Smooth muscle cell (in vitro differentiated cells): ENCODE data around the gene SETBP1. TPM values are rescaled to one million over a fixed set of nuclear protein-coding genes. Genes with fewer than 3 reads are reported as not detected.

Experiments
- DNase-seq: peaks from one replicate; lab custom pipeline; 2025; ENCODE audit not compliant: unreplicated experiment; lab: John Stamatoyannopoulos, UW
- H2AFZ ChIP-seq: fragments of 200-600 bp; sonication (generic); 2 replicates; pipeline ENCODE4 v1.6.0; 2016; ENCODE audit warnings: antibody characterized with exemption, low read depth, mild to moderate bottlenecking
- H3F3A ChIP-seq: fragments of 200-600 bp; sonication (generic); 2 replicates; pipeline ENCODE4 v1.6.0; 2017; ENCODE audit warnings: antibody characterized with exemption, low read depth
- H3K27ac ChIP-seq: fragments of 200-600 bp; sonication (generic); 2 replicates; pipeline ENCODE4 v1.5.1; 2016; ENCODE audit warnings: low read depth, mild to moderate bottlenecking
- H3K27me3 ChIP-seq: fragments of 200-600 bp; sonication (generic); 2 replicates; pipeline ENCODE4 v1.6.1; 2016; ENCODE audit warnings: low read depth, mild to moderate bottlenecking
- H3K36me3 ChIP-seq: fragments of 200-600 bp; sonication (generic); 2 replicates; pipeline ENCODE4 v1.5.1; 2016; ENCODE audit warnings: low read depth
- H3K4me1 ChIP-seq: fragments of 200-600 bp; sonication (generic); 2 replicates; pipeline ENCODE4 v1.5.1; 2016; ENCODE audit warnings: low read depth
- H3K4me2 ChIP-seq: fragments of 200-600 bp; sonication (generic); 2 replicates; pipeline ENCODE4 v1.6.0; 2016; ENCODE audit warnings: mild to moderate bottlenecking
- H3K4me3 ChIP-seq: fragments of 200-600 bp; sonication (generic); 2 replicates; pipeline ENCODE4 v1.5.1; 2016; ENCODE audit warnings: mild to moderate bottlenecking
- H3K79me2 ChIP-seq: fragments of 200-600 bp; sonication (generic); 2 replicates; pipeline ENCODE4 v1.6.0; 2016; ENCODE audit warnings: low read depth, mild to moderate bottlenecking
- H3K9ac ChIP-seq: fragments of 200-600 bp; sonication (generic); 2 replicates; pipeline ENCODE4 v1.6.0; 2016; ENCODE audit warnings: low read depth
- H3K9me3 ChIP-seq: fragments of 200-600 bp; sonication (generic); replicated peaks from 2 replicates; pipeline ENCODE4 v1.5.1; 2016; ENCODE audit warnings: low read depth
- H4K20me1 ChIP-seq: fragments of 200-600 bp; sonication (generic); 2 replicates; pipeline ENCODE4 v1.6.0; 2016; ENCODE audit warnings: low read depth
- WGBS: methylation state at CpG from one replicate; pipeline ENCODE4 v1.1.7; 2016; ENCODE audit warnings: low lambda C conversion rate; 5-methylcytosine and 5-hydroxymethylcytosine counted together
- polyA plus RNA-seq: library from polyadenylated mRNA; unstranded; fragments of >200 nt; fragmentation: Nextera tagmentation; extraction: Ambion mirVana; gene quantifications from 2 replicates; pipeline ENCODE4 v1.2.1, GENCODE V29; 2016
- total RNA-seq: library from RNA; depleted of rRNA; stranded (reverse); fragments of >200 nt; gene quantifications from 2 replicates; pipeline ENCODE4 v1.2.3, GENCODE V29; 2014
- TF ChIP-seq, protein P1 (sequence below): fragments of 200-600 bp; sonication (generic); IDR thresholded peaks from 2 replicates; pipeline ENCODE4 v1.5.1; 2017; ENCODE audit warnings: borderline replicate concordance, mild to moderate bottlenecking, antibody characterized with exemption; ENCODE audit not compliant: insufficient read depth, poor library complexity, severe bottlenecking

SETBP1 gene
- total and polyA plus RNA-seq, 2 experiments from 2014 or later: 6.1 to 17.7 TPM

DNA sequence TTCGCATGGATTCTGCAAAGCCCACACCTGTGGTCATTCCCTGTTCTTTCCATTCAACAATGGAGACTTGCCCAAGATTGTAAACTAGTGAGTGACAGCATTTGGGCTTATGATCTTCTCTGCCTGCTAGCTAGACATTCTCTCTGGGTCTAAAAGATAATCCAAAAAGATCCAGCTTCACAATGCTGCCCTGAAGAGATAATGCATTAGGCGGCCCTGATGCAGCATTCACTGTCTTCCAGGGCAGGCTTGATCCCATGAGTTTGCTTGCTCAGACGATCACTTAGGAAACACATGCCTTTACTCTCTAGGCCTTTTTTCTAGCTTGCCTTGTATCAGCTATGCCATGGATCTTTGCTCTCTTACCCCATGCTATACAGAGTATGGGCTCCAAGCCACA is 196.1 kb downstream of the SETBP1 start:
- Histone ChIP-seq H4K20me1 (no peaks in the 10 kb centered on the region), H3K27ac (no peak overlapping the region), H3K4me1 (no peaks in the 10 kb centered on the region), H3K36me3 (no peaks in the 10 kb centered on the region), H3K27me3 (no peaks in the 10 kb centered on the region), H3K9me3 (no peaks in the 10 kb centered on the region), H3F3A (no peaks in the 10 kb centered on the region), H3K79me2 (no peaks in the 10 kb centered on the region), H3K4me2 (no peak overlapping the region), H2AFZ (no peak overlapping the region), H3K4me3 (no peak overlapping the region), H3K9ac (no peak overlapping the region)
- 84% methylated on average over 3 of the region's 3 CpGs for WGBS
- TF ChIP-seq, protein P1, sequence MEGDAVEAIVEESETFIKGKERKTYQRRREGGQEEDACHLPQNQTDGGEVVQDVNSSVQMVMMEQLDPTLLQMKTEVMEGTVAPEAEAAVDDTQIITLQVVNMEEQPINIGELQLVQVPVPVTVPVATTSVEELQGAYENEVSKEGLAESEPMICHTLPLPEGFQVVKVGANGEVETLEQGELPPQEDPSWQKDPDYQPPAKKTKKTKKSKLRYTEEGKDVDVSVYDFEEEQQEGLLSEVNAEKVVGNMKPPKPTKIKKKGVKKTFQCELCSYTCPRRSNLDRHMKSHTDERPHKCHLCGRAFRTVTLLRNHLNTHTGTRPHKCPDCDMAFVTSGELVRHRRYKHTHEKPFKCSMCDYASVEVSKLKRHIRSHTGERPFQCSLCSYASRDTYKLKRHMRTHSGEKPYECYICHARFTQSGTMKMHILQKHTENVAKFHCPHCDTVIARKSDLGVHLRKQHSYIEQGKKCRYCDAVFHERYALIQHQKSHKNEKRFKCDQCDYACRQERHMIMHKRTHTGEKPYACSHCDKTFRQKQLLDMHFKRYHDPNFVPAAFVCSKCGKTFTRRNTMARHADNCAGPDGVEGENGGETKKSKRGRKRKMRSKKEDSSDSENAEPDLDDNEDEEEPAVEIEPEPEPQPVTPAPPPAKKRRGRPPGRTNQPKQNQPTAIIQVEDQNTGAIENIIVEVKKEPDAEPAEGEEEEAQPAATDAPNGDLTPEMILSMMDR: no peak
- DNase-seq: no peak

DNA sequence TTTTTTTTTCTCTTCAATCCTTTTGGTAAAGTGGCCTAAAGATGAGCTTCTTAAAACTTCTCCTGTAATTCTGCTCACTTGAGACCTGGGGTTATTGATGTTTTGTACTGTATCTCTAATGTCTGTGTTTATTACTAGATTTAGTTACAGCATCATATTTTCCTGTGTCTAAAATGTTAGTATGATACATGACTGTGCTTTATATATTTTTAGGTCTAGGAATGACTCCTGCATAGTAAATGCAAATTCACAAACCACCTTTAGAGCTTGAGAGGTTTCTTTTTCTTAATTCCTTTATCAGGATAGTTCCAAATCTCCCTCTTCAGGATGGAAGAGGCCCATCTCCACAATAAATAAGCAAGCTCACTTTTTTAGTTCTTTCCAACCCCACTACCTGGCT is 197.6 kb downstream of the SETBP1 start:
- Histone ChIP-seq H2AFZ (no peak overlapping the region), H3K9ac (no peak overlapping the region), H3K79me2 (no peaks in the 10 kb centered on the region), H3K36me3 (no peaks in the 10 kb centered on the region), H3K27ac (no peak overlapping the region), H4K20me1 (no peaks in the 10 kb centered on the region), H3K4me1 (no peaks in the 10 kb centered on the region), H3F3A (no peaks in the 10 kb centered on the region), H3K9me3 (no peaks in the 10 kb centered on the region), H3K27me3 (no peaks in the 10 kb centered on the region), H3K4me3 (no peak overlapping the region), H3K4me2 (no peak overlapping the region)
- DNase-seq: no peak
- TF ChIP-seq, protein P1: no peak

DNA sequence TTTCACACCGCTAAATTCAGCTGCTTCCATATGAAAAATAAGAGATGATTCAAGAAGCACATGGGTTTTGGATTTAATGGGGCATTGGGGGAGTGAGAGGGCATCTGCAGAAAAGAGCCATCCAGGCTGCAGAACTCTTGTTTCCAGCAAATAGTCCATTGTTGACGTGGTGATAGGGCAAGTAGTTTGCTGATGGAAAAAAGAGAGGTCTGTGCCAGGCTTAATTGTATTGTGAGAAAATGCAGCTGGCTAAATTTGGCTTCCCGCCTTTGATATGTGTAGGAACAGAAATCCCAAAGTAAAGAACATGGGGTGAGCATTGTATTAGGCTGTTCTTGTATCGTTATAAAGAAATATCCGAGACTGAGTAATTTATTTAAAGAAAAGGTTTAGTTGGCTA is 199.5 kb downstream of the SETBP1 start:
- WGBS: 98% methylated on average over 5 of the region's 5 CpGs
- TF ChIP-seq, protein P1: no peak

DNA sequence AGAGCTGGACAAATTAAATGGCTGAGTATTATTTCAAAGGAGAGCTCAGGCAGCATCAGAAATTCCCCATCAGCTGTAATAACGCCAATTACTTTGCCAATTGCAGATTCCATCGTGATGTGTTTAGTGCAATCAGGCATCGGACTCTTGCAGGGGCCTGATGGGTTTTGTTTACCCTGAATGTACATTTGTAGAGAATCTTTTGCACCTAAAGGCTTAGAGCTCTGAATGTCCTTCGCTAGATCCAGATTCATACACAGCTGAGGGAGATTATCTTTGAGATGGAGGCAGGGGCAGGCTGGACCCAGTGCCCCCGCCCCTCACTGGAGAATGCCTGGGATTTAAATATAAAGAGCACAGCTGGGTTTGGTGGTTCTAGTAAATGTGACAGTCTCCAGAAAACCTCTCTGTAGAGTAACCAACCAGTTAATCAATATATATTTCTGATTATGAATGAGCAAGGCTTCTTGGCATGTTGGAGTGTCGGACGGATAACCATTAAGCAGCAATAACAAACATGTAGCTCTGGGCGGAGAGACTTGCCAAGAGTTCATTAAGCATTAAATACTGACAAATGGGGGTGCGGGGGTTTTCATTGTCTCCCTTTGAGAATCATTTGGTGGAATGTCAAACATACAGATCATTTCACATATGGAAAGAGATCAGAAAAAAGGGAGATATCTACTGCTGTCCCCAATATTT is 200.9 kb downstream of the SETBP1 start:
- H3K9me3 ChIP-seq: no peaks in the 10 kb centered on the region
- H3K27ac ChIP-seq: no peak overlapping the region
- no peaks in the 10 kb centered on the region for H4K20me1 ChIP-seq
- no peaks in the 10 kb centered on the region for H3F3A ChIP-seq
- no peaks in the 10 kb centered on the region for H3K27me3 ChIP-seq
- H3K4me2 ChIP-seq: no peak overlapping the region
- no peak overlapping the region for H2AFZ ChIP-seq
- WGBS: 87% methylated on average over 9 of the region's 9 CpGs
- H3K9ac ChIP-seq: no peak overlapping the region
- no peaks in the 10 kb centered on the region for H3K79me2 ChIP-seq
- H3K4me1 ChIP-seq: no peaks in the 10 kb centered on the region
- DNase-seq: no peak
- TF ChIP-seq, protein P1: no peak
- H3K4me3 ChIP-seq: no peak overlapping the region
- H3K36me3 ChIP-seq: no peaks in the 10 kb centered on the region

More for the DNA sequence above, 199.5 kb downstream of the SETBP1 start:
- Histone ChIP-seq H2AFZ (no peak overlapping the region), H3K4me1 (no peaks in the 10 kb centered on the region), H3K9me3 (no peaks in the 10 kb centered on the region), H3K4me3 (no peak overlapping the region), H3K4me2 (no peak overlapping the region), H4K20me1 (no peaks in the 10 kb centered on the region), H3K79me2 (no peaks in the 10 kb centered on the region), H3F3A (no peaks in the 10 kb centered on the region), H3K36me3 (no peaks in the 10 kb centered on the region), H3K9ac (no peak overlapping the region), H3K27ac (no peak overlapping the region), H3K27me3 (no peaks in the 10 kb centered on the region)
- no peak for DNase-seq
